ENCODE results near the gene GLB1L3. TPM values are rescaled to one million over a fixed set of nuclear protein-coding genes. Genes with fewer than 3 reads are reported as not detected.

GLB1L3 gene
- total RNA-seq, 4 donors from 2014 or later = not detected

- H3K27me3 ChIP-seq = peaks cover 0 to 4% (median 0%) of the 10 kb centered on the region in 3 donors
- H3K9me3 ChIP-seq = no peaks in the 10 kb centered on the region
- peaks cover 0 to 49% of the 10 kb centered on the region in 2 donors for H3K36me3 ChIP-seq
- intact Hi-C loops (cut with DNase I; ENCODE audit: low total_unique reads) = no loop called here
- TF ChIP-seq, protein P1, sequence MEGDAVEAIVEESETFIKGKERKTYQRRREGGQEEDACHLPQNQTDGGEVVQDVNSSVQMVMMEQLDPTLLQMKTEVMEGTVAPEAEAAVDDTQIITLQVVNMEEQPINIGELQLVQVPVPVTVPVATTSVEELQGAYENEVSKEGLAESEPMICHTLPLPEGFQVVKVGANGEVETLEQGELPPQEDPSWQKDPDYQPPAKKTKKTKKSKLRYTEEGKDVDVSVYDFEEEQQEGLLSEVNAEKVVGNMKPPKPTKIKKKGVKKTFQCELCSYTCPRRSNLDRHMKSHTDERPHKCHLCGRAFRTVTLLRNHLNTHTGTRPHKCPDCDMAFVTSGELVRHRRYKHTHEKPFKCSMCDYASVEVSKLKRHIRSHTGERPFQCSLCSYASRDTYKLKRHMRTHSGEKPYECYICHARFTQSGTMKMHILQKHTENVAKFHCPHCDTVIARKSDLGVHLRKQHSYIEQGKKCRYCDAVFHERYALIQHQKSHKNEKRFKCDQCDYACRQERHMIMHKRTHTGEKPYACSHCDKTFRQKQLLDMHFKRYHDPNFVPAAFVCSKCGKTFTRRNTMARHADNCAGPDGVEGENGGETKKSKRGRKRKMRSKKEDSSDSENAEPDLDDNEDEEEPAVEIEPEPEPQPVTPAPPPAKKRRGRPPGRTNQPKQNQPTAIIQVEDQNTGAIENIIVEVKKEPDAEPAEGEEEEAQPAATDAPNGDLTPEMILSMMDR (IDR thresholded peaks at IDR 0.05 in 4 of 5, conservative IDR thresholded peaks at IDR 0.05 in 1 of 5) = no peak
- TF ChIP-seq POLR2A (IDR thresholded peaks at IDR 0.05) = no peak
- no peak for ATAC-seq
- H3K27ac ChIP-seq = no peak overlapping the region
- H3K4me3 ChIP-seq = no peak overlapping the region
- no peaks in the 10 kb centered on the region for H3K4me1 ChIP-seq
- no peak for DNase-seq
- in situ Hi-C loops (cut with MboI; ENCODE audit: low sequenced_read_pairs in 4 of 4) = no loop called here
These were observed 11.0 kb upstream of the GLB1L3 start for GRCh38 chr11:134264966-134265764.

GRCh38 chr11:134266440-134266839 is 9.7 kb upstream of the GLB1L3 start:
- in situ Hi-C loops (cut with MboI; ENCODE audit: low sequenced_read_pairs in 4 of 4) (no loop called here), intact Hi-C loops (cut with DNase I; ENCODE audit: low total_unique reads) (no loop called here)
- H3K27ac ChIP-seq = no peak overlapping the region
- peaks cover 0 to 37% of the 10 kb centered on the region in 2 donors for H3K36me3 ChIP-seq
- H3K4me1 ChIP-seq = no peaks in the 10 kb centered on the region
- no peak overlapping the region for H3K4me3 ChIP-seq
- no peaks in the 10 kb centered on the region for H3K9me3 ChIP-seq
- ATAC-seq (no peak), DNase-seq (no peak)
- TF ChIP-seq, protein P1 (IDR thresholded peaks at IDR 0.05 in 4 of 5, conservative IDR thresholded peaks at IDR 0.05 in 1 of 5) = no peak
- no peak for TF ChIP-seq POLR2A (IDR thresholded peaks at IDR 0.05)
- H3K27me3 ChIP-seq = peaks cover 1 to 7% (median 7%) of the 10 kb centered on the region in 3 donors

DNA sequence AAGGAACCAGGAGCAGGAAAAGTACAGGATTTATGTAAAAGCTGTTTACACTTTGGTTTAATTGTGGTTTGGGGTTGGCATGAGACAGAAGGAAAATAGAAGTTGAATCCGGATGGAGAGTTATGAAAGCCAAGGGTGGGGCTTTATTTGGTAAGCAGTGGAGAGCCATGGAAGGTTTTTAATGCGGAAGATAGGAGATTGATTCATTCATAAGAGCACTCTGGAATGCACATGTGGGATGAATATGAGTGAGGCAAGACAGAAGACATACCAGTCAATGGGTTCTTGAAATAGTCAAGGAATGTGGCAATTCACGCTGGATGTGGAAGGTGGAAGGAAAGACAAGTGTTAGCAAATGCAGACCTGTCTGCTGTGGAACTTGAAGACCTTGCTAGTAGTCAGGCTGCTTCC is 9.3 kb upstream of the GLB1L3 start:
- Histone ChIP-seq H3K4me1 (no peaks in the 10 kb centered on the region), H3K27ac (no peak overlapping the region), H3K36me3 (peaks cover 0 to 33% of the 10 kb centered on the region in 2 donors), H3K27me3 (peaks cover 6 to 11% (median 7%) of the 10 kb centered on the region in 3 donors), H3K4me3 (no peak overlapping the region), H3K9me3 (no peaks in the 10 kb centered on the region)
- no peak for DNase-seq
- TF ChIP-seq, protein P1 (IDR thresholded peaks at IDR 0.05 in 4 of 5, conservative IDR thresholded peaks at IDR 0.05 in 1 of 5) = no peak
- TF ChIP-seq POLR2A (IDR thresholded peaks at IDR 0.05) = no peak
- in situ Hi-C loops (cut with MboI; ENCODE audit: low sequenced_read_pairs in 4 of 4) = no loop called here
- ATAC-seq = no peak
- intact Hi-C loops (cut with DNase I; ENCODE audit: low total_unique reads) = no loop called here

- no peak for ATAC-seq
- TF ChIP-seq, protein P1 (IDR thresholded peaks at IDR 0.05 in 4 of 5, conservative IDR thresholded peaks at IDR 0.05 in 1 of 5) = no peak
- no peak for TF ChIP-seq POLR2A (IDR thresholded peaks at IDR 0.05)
- Histone ChIP-seq H3K4me1 (no peaks in the 10 kb centered on the region), H3K27me3 (peaks cover 12 to 17% (median 13%) of the 10 kb centered on the region in 3 donors), H3K9me3 (no peaks in the 10 kb centered on the region), H3K27ac (no peak overlapping the region), H3K36me3 (peaks cover 0 to 26% of the 10 kb centered on the region in 2 donors), H3K4me3 (no peak overlapping the region)
- intact Hi-C loops (cut with DNase I; ENCODE audit: low total_unique reads) (no loop called here), in situ Hi-C loops (cut with MboI; ENCODE audit: low sequenced_read_pairs in 4 of 4) (no loop called here)
- no peak for DNase-seq
These were observed 8.7 kb upstream of the GLB1L3 start for GRCh38 chr11:134267461-134267860.

Data from gastrocnemius medialis (tissue), 4 donors.